ENCODE results near the gene TUBGCP2. TPM values are rescaled to one million over a fixed set of nuclear protein-coding genes. Genes with fewer than 3 reads are reported as not detected.

TUBGCP2 gene
- total RNA-seq, 4 donors from 2014 or later: 21.5 to 43.8 (median 36.5) TPM

DNA sequence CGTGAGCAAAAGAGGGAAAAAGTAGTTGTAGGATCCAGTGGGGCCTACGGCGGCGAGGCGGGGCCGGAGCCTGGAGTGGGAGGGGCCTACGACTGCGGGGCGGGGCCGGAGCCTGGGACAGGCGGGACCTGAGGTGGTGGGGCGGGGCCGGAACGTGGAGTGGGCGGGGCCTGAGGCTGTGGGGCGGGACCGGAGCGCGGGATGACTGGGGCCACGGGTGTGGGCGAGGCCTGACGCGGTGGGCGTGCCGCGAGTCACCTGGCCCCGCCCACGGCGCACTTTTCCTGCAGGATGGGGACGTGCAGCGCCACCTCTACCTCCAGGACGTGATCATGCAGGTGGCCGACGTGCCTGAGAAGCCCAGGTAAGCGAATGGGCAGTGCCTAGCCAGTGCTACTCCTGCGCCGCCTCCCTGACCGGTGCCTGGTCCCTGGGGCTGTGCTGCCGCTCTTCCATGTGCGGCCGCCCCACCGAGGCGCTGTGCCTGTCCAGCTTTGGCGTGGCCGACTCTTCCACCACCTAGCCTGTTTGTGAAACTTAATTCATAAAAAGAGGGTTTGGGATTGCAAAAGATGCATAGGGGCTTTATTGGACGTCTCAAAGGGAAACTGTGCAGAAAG, 538 bp upstream of the TUBGCP2 start:
- H3K9me3 ChIP-seq: no peaks in the 10 kb centered on the region
- H3K36me3 ChIP-seq: peaks cover 0 to 24% of the 10 kb centered on the region in 2 donors
- TF ChIP-seq, protein P1, sequence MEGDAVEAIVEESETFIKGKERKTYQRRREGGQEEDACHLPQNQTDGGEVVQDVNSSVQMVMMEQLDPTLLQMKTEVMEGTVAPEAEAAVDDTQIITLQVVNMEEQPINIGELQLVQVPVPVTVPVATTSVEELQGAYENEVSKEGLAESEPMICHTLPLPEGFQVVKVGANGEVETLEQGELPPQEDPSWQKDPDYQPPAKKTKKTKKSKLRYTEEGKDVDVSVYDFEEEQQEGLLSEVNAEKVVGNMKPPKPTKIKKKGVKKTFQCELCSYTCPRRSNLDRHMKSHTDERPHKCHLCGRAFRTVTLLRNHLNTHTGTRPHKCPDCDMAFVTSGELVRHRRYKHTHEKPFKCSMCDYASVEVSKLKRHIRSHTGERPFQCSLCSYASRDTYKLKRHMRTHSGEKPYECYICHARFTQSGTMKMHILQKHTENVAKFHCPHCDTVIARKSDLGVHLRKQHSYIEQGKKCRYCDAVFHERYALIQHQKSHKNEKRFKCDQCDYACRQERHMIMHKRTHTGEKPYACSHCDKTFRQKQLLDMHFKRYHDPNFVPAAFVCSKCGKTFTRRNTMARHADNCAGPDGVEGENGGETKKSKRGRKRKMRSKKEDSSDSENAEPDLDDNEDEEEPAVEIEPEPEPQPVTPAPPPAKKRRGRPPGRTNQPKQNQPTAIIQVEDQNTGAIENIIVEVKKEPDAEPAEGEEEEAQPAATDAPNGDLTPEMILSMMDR (IDR thresholded peaks at IDR 0.05 in 4 of 5, conservative IDR thresholded peaks at IDR 0.05 in 1 of 5): no peak
- TF ChIP-seq POLR2A (IDR thresholded peaks at IDR 0.05): no peak
- in situ Hi-C loops (cut with MboI; ENCODE audit: low sequenced_read_pairs in 4 of 4): no loop called here
- intact Hi-C loops (cut with DNase I; ENCODE audit: low total_unique reads): loop anchor here (2.0 kb wide), 5 partner anchors 48 to 772 kb away; partner anchors contain the start of genes ECHS1, INPP5A and MTG1
- ATAC-seq (peak; percentile 90 to 91), DNase-seq (peak; percentile 89 to 92)
- peak overlapping the region; percentile 81 to 99 (median 90) for H3K27ac ChIP-seq
- H3K27me3 ChIP-seq: no peaks in the 10 kb centered on the region
- H3K4me3 ChIP-seq: peak overlapping the region; percentile 77 to 99 (median 92)
- H3K4me1 ChIP-seq: peaks cover 24 to 26% of the 10 kb centered on the region in 2 donors

GRCh38 chr10:133307776-133308420, 774 bp downstream of the TUBGCP2 start:
- peaks cover 0 to 24% of the 10 kb centered on the region in 2 donors for H3K36me3 ChIP-seq
- intact Hi-C loops (cut with DNase I; ENCODE audit: low total_unique reads) (loop anchor here (2.0 kb wide), 5 partner anchors 47 to 771 kb away; partner anchors contain the start of genes ECHS1, INPP5A and MTG1), in situ Hi-C loops (cut with MboI; ENCODE audit: low sequenced_read_pairs in 4 of 4) (no loop called here)
- ATAC-seq (peak; percentile 19 to 34), DNase-seq (peak in 1 of 2 donors; percentile 65)
- TF ChIP-seq POLR2A (IDR thresholded peaks at IDR 0.05): no peak
- TF ChIP-seq, protein P1 (IDR thresholded peaks at IDR 0.05 in 4 of 5, conservative IDR thresholded peaks at IDR 0.05 in 1 of 5): peak in 4 of 5 experiments; percentile 40 to 67 (median 50)
- no peaks in the 10 kb centered on the region for H3K9me3 ChIP-seq
- no peaks in the 10 kb centered on the region for H3K27me3 ChIP-seq
- H3K4me1 ChIP-seq: peaks cover 24 to 26% of the 10 kb centered on the region in 2 donors
- H3K4me3 ChIP-seq: peak overlapping the region; percentile 77 to 99 (median 92)
- H3K27ac ChIP-seq: peak overlapping the region; percentile 81 to 99 (median 90)

DNA sequence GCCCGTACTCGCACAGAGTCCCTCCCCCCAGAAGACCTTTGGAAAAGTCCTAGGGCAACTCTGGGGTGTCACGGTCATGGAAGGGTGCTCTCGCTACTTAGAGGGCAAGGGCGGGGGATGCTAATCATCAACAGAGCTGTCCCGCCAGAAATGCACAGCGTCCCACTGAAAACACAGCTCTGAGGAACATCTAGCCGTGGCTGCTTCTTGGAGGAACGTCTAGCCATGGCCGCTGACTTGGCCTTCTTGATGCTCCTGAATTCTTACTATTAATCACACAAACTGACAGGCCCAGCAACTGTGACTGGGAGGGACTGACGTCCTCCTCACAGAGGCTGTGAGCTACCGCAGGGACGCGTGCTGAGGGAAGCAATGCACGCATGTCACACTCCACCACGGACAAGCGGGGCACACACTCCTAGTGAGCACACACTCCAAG, 1.7 kb downstream of the TUBGCP2 start:
- no peak overlapping the region for H3K27ac ChIP-seq
- H3K9me3 ChIP-seq: no peaks in the 10 kb centered on the region
- in situ Hi-C loops (cut with MboI; ENCODE audit: low sequenced_read_pairs in 4 of 4) (no loop called here), intact Hi-C loops (cut with DNase I; ENCODE audit: low total_unique reads) (no loop called here)
- peaks cover 0 to 16% of the 10 kb centered on the region in 2 donors for H3K36me3 ChIP-seq
- no peaks in the 10 kb centered on the region for H3K27me3 ChIP-seq
- H3K4me3 ChIP-seq: peak overlapping the region in 3 of 4 donors; percentile 86 to 99 (median 98)
- peaks cover 24 to 26% of the 10 kb centered on the region in 2 donors for H3K4me1 ChIP-seq
- no peak for TF ChIP-seq POLR2A (IDR thresholded peaks at IDR 0.05)
- TF ChIP-seq, protein P1 (IDR thresholded peaks at IDR 0.05 in 4 of 5, conservative IDR thresholded peaks at IDR 0.05 in 1 of 5): no peak
- ATAC-seq (no peak), DNase-seq (no peak)

GRCh38 chr10:133306097-133306476, 2.6 kb downstream of the TUBGCP2 start:
- Histone ChIP-seq H3K36me3 (peaks cover 0 to 12% of the 10 kb centered on the region in 2 donors), H3K27me3 (no peaks in the 10 kb centered on the region), H3K4me3 (no peak overlapping the region), H3K4me1 (peaks cover 24 to 26% of the 10 kb centered on the region in 2 donors), H3K27ac (no peak overlapping the region), H3K9me3 (no peaks in the 10 kb centered on the region)
- ATAC-seq (no peak), DNase-seq (no peak)
- in situ Hi-C loops (cut with MboI; ENCODE audit: low sequenced_read_pairs in 4 of 4): no loop called here
- TF ChIP-seq, protein P1 (IDR thresholded peaks at IDR 0.05 in 4 of 5, conservative IDR thresholded peaks at IDR 0.05 in 1 of 5): no peak
- no peak for TF ChIP-seq POLR2A (IDR thresholded peaks at IDR 0.05)
- intact Hi-C loops (cut with DNase I; ENCODE audit: low total_unique reads): no loop called here

Data from gastrocnemius medialis (tissue), 4 donors.